IPS DF 4.7 (cell line): ENCODE measurements around the gene MED12L.
"Not testable (repeated sequence)": the region's sequence is repeated elsewhere in the genome, so short reads cannot be mapped to it uniquely, and the experiment has no call there.

Experiments used
- DNase-seq: peaks from one replicate; pipeline ENCODE4 v3.0.0-alpha.2; 2013; ENCODE audit warnings: low spot score; ENCODE audit errors: extremely low read depth

MED12L gene

DNA sequence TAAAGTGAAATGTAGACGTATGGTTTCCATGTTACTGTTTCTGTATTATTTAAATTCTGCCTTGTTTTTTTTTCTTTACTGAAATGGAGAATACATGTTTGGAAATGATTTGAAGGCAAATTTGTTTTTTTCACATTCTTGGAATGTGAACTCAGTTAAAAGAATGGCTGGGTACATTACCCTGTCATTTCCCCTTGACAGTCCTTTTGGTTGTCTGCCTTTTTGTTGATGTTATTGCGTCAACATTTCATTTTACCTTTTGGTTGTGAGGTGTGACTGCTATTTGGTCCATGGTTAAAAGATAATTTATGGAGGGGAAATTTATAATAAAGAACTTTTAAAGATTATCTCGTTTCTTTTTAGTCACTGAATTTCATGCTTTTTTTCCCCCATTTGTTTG lies 120.7 kb downstream of the MED12L start:
- DNase-seq, result no peak

DNA sequence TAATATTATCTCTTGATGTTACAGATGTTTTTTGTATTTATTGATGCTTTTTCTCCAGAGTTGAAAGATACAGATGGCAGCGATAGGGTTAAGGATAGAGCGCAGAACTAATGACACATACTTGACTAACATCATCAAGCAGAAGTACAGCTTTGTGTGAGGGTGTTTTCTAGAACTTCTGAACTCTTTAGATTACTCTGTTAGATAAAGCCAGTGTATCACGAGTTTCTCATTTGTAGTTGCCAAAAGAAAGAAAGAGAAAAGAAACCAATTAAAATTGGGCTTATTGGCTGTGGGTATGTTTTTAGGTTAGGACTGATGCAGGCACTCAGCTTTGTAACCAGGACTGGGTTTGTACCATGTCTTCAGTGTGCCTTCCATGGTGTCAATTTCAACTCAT lies 124.2 kb downstream of the MED12L start:
- no peak for DNase-seq

DNA sequence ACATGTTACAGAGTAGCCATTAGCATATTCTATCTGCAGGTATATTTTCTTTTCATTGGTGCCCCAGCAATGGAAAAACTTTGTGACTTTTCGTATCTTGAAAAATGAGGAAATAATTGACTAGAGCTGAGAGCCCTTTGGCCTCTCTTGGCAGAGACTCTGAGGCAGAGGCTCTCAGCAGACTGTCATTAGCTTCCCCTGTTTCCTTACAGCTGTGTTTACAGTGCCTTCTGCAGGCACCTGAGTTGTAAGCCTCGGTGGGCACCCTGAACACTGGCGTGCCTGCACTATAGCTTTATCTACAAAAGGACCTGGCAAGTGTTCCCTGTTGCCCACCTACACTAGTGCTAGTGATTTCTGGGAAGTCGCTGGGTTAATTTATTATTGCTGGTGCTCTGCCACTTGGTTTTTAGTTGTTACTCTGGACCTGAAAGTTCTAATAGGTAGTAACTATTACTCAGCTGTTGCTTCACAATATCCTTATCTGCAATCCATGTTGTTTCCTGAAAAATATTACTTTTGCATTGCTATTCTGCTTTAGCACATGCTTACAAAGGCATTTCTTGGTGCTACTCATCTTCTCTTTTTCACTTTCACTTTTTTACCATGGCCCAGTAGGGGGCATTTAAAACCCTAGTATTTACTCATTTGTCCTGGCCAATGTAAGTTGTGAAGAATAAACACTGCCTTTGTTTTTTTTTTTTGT lies 125.4 kb downstream of the MED12L start:
- DNase-seq, result no peak

DNA sequence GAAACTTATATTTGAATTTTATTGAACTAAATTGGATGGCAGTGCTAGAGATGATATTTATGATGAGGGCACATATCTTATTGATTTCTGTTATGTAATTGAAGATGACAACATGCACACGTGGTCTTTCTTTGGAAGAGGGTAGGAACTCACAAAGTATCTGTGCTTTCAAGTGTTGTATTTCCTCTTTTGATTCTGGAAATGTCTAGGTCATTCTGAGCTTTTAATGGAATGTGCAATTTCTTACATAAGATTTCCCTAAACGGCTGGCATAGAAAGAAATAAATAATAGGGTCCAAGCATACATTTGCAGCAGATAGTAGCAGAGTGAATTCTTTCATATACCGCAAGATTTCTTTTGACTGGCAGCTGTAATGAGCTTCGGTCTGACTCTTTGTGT lies 127.7 kb downstream of the MED12L start:
- no peak for DNase-seq

DNA sequence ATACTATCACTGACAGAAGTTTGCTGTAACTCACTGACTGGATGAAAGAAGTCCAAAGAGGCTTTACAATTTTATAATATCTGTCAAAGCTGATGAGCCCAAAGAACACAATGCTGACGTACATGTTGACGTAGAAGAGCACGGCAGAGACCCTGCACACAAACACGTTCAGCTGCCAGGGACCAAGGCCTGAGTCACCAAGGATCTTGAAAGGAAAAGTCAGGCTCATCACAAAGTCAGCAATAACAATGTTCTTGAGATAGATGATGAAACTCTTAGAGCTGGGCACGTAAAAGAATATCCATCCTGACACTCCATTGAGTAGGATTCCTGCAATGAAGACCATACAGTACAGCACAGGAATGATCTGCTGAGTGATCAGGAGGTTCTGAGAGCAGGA lies 128.4 kb downstream of the MED12L start:
- DNase-seq, result no peak

DNA sequence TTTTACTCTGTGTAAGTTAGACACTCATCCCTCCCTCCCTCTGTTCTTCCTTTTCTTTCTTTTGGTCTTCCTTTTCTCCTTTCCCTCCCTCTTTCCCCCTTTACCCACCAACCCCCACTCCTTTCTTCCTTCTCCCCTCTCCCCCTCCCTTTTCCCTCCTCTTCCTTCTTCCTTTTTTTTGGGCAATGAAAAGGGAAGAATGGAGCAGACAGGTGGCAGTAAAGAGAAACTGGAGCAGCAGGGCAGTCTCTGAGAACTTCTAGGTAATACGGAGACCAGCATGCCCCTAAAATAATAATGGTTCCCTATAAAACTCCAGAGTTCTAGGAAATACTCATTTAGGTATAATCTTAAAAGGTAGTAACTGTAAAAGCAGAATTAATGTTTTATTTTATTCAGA lies 129.0 kb downstream of the MED12L start:
- peak; percentile 22 for DNase-seq

DNA sequence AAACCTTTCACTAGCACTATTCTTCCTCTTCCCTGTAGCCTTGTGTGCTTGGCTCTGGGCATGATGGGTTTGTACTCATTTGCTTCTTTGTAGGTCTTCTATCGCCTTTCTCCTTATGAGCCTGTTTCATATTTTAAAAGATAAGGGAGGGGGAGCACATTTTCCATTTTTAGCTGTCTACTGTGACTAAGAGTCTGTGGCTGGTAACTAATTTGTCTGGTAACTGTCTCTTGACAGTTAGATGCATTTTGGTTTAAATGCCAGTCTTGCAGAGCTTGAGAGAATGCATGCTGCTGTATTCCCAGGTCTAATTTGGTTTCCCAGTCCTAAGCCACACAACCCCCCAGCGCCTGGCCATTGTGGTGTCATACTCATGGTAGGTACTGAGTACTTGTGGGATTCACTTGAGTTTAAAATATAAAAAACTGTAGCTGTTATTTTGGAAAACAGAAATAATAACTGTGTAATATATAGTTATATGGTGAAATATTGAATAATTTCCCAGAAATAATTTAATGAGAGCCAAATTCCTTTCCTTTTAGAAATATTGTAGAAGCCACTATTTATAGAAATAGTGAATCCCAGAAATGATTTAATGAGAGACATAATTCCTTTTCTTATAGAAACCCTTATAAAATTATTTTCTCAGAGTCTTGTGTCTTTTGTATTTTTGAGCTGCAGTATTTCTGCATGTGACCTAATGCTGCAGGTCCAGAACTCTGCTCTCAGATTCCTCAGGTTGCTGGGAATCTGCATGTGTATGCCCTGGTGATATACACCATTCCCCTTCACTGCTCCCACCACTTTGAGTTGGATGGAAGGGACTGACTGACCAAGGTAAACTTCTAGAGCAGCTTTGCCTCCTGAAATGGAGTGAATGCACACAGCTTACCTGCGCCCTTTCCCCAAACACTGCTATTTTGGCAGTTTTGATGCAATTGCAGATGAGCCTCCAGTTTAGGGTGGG lies 131.5 kb downstream of the MED12L start:
- DNase-seq, result no peak

DNA sequence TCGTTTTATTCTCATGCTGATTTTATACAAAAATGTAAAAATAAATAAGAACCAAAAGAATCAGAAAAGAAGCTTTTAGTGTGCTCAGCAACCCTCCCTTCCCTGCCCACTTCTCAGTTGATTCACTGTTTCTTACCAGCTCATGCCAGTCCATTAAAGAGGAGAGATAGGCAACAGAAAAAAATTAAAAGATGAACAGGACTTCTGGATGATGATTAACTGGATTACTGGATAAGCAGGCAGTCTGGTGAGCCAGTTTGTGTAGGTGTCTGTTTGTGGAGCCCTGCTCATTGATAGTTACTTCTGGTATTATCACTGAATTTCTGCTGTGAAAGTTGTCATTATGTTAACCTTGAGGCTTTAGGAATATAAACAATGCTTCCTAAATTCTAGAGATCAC lies 132.7 kb downstream of the MED12L start:
- DNase-seq, result no peak

DNA sequence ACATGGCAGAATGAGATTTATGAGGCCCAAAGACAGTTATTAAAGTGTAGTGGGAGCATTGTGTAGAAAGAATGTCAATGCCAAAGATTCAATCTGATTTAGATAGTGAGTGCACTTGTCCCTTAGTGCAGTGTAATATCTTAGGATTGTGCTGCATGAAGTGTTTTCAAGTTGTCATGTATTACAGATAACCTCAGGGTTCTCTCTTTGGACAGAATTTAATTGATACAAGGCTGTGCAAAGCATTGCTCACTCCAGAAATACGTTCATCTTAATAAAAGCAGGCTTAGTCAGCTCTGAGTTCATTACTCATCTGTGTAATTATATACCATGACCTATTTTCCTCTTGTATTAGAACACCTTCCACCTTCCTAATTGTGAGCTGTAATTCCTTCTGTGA lies 133.6 kb downstream of the MED12L start:
- DNase-seq, result no peak

DNA sequence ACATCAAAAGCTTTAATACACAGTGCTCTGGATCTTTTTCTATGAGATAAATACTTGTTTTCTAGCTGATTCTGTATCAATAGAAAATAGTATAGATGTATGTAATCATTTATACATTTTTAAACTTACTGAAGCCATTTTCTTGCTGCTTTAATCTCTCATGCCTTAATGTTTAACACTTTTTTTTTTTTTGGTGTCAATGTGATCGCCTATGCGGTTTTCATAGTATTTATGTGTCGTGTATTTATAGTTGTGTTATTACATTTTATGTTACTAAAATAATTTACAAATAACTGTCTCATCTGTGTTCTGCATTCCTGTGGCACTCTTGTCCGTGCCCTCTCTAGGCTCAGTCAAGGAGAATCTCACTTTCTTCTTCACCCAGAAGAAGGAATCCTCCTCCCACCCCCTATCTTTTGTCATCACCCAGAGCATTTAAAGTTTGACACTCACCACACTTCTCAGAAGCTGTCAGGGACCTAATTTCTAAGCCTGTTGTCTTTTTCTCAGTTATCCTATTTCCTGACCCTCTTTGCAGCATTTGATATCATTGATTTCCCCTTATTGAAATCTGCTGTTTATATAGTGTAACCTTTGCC lies 138.9 kb downstream of the MED12L start:
- no peak for DNase-seq

DNA sequence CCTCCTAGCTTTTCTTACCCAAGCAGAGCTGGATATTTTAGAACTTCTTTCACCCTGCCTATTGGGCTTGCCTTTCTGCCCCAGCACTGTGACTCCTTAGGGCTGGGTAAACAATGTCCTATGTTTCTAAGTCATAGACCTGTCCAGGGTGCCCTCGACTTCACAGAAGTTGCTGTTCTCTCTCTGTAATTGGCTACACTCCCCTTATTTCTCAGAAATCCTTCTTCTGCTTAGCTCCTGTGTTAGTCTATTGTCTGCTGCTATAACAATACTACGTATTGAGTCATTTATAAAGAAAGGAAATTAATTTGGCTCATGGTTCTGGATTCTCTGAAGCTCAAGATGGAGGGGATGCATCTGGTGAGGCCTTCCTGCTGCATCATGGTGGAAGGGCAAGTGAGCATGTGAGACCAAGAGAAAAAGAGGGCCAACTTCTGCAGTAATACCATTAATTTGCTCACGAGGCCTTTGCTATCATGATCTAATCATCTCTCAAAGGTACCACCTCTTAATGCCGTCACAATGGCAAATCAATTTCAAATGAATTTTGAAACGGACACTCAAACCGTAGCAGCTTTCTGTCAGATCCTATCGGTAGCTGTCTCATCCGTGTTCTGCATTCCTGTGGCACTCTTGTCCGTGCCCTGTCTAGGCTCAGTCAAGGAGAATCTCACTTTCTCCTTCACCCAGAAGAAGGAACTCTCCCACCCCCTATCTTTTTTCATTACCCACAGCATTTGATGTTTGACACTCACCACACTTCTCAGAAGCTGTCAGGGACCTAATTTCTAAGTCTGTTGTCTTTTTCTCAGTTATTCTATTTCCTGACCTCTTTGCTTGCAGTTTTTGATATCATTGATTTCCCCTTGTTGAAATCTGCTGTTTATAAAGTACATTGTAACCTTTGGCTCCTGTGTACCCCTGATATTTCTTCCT lies 139.8 kb downstream of the MED12L start:
- no peak for DNase-seq

DNA sequence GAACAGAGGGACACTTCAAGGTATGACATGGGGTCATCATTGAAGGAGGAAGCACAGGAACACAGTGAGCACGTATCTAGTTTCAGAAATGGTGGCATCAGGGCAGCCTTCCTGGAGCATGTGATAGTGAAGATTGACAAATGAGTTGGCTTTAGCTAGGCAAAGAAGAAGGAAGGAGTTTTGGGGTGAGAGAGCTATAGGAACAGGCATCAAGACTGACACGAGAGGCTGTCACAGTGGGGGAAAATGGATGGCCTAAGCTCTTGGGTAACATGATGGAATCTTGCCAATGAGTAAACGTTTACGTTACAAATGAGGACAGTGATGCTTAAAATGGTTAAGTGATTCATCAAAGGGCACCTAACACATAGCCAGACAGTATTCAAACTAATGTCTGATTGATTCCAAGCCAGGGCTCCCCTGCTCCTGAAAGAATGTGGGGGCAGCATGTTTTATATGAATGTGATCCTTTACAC lies 140.7 kb downstream of the MED12L start:
- no peak for DNase-seq

DNA sequence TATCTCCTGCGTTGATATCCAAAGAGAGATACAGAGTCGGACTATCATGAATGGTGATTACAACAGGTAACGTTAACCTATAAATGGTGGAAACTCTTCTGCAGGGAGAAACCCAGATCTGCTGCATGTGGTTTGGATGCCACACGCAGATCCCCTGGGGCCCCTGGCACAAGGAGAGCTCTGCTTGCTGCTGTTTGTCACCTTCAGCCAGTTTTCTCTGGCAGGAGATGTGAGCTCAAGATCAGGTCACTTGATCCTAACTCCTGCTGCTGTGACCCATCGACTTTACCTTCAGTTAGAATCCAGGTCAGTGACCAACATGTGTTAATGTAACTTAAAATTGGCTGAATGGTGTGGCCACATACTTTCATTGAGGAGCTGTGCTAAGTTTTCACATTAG lies 141.4 kb downstream of the MED12L start:
- DNase-seq, result no peak

DNA sequence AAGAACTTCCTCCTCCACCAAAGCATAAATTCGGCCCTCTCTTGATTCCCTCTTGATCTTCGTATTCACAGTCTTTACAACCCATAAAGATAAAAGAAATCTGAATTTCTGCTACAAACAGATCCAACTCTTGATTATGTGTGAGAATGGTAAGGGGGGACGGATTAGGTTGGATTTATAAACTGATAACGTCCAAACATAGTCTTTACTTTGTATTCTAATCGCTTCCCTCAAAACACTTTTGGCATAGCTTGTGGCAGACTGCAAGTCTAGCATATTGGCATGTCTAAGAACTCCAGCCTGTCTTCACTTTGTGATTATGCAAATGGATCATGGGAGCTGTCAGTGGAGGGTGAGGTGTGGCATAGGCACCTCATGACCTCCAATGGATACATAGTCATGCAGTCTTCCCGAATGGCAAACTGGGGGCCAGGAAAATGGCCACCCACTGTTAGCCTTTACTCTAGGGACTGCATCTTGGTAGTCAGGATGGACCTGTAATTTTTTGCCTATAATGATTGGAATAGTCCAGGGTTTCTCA lies 141.9 kb downstream of the MED12L start:
- no peak for DNase-seq

DNA sequence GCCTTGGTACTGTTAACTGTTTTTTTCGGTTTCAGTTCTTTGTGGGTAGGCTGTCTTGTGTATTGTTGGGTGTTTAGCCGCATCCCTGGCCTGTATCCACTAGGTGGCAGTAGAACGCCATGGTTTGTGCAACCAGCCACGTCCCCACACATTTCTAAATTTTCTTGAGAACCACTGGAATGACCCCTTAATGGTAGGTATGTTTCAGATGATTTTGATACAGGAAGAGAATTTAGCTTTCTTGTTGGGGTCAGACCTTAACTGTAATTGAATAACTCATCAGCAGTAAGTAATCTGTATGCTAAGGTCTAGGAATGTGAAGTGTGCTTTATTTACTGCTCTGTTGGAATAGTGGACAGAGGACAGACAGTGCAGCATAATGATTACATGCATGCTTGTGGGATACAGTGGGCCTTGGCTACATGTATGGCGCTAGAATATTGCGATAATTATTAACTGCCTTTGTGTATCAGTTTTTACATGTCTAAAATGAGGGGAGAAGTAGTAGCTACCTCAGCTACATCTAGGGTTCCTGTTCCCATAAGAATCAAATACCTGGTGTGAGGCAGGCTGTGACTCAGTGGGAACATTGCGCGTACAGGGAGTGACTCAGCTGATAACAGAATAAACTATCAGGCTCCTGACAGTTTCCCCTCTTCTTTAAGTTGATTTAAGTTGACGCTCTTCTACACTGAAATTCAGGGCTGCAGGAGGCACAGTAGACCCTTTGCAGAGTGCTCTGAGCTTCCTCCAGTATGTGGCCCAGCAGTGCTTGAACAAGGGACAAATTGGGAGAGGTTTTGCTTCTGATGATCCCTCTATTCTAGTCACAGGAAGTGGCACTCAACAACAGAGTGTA lies 142.6 kb downstream of the MED12L start:
- peak; percentile 38 for DNase-seq

DNA sequence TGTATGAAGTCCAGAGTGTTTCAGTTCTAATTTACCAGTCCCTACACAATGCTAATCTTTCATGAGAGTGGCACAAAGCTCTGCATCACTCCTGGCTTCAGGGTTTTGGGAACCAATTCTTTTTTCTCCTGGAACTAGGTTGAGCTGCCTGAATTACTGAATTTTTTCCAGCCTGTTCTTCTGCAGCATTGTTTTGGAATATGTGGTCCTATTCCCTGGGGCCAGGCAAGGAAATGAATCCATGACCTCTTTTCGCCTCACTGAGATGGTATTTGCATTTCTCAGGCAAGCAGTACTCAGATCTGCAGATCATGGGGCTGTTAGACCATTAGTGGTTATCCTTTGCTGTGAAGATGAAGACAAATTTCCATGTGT lies 143.2 kb downstream of the MED12L start:
- DNase-seq, result no peak

DNA sequence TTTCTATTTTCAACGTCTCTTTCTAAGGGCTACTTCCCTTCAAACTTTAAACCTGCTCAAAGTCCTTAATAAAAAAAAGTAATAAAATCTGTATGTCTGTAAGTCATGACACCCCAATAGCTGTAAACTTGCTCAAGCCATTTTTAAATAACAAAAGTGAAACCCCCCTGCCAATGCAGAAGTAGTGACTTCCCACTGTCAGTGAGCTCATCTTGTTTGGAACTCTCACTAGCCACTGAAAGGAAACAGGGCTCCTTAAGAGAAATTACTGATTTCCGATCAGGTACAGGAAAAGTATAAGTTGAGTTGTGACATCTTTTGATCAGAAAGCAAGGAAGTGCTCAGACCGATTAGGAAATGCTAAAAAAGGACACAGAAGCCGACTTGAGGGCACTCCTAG lies 145.2 kb downstream of the MED12L start:
- no peak for DNase-seq

DNA sequence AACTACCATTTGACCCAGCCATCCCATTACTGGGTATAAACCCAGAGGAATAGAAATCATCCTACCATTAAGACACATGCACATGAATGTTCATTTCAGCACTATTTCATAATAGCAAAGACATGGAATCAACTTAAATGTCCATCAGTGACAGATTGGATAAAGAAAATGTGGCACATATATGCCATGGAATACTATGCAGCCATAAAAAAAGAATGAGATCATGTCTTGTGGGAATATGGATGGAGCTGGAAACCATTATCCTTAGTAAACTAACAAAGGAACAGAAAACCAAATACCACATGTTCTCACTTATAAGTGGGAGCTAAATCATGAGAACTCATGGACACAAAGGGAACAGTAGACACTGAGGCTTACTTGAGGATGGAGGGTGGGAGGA lies 146.9 kb downstream of the MED12L start:
- not testable (repeated sequence) for DNase-seq

DNA sequence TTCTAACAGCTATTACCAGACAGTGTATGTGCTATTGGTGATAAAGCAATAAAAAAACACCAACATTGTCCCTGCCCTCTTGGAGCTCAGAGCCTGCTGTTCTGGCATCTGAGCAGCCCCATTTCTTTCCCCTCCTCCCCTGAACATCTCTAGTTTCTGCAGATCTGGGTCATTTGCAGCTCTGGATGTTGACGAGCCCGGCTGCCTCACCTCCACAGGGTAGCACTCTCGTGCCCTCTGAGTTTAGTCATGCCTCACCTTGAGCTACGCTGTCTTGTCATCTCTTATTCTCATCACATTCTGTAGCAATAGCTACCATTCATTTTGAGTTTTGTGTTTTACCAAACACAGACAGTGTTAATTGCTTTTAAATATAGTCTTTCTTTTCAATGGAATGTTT lies 147.5 kb downstream of the MED12L start:
- no peak for DNase-seq

DNA sequence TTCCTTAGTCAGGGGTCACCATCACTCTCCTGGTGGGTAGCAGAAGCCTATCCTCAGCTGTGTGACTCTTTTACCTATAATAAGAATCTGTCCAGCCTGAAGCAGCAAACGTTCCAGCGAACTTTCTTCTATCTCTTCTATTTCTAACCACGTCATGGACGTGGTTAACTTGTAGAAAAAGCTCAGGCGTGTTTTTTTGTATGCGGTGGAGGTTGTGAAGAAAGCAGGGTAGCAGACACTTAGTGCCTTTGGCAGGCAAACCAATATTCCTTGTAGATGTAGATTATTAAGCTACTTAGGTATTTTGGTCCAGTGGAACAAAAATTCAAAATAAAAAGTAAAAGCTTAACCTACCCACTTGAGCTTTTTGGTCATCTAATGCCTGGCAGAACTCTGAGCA lies 149.4 kb downstream of the MED12L start:
- DNase-seq, result no peak
